ENCODE data around the gene TSHZ3.

TSHZ3 gene

DNA sequence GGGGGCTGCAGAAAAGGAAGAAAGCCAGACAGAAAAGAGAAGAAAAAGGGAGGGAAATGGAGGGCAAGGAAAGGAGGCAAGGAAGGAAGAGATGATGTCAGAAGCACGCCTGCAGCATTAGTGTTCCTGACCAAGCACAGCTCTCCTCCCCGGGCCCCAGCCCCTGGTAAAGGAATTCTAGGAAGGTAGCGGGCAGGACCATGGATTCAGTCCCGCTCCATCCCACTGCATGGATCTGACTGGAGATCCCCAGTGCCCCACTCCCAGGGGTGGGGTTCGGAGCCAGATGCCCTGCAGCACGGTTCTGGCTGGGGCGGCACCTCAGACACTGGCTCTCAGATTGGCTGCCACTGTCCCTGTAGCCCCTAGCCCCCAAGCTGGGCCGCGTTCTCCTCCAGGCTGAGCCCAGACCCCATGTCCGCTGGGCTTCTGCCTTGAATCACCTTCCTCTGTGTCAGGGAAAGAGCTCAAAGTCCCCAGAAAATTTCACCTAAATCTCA, 59.8 kb downstream of the TSHZ3 start:
- Histone ChIP-seq H3K9ac (ENCODE audit: low read depth, low read length) (no peak overlapping the region), H3K27me3 (ENCODE audit: control insufficient read depth, insufficient read depth, low read length) (no peaks in the 10 kb centered on the region), H3K36me3 (ENCODE audit: control insufficient read depth, insufficient read depth, low read length) (no peaks in the 10 kb centered on the region), H3K9me3 (ENCODE audit: control insufficient read depth, insufficient read depth, low read length) (no peaks in the 10 kb centered on the region), H3K4me1 (ENCODE audit: control insufficient read depth, insufficient read depth, low read length) (no peaks in the 10 kb centered on the region), H3K4me3 (ENCODE audit: low read depth, low read length) (no peak overlapping the region)

DNA sequence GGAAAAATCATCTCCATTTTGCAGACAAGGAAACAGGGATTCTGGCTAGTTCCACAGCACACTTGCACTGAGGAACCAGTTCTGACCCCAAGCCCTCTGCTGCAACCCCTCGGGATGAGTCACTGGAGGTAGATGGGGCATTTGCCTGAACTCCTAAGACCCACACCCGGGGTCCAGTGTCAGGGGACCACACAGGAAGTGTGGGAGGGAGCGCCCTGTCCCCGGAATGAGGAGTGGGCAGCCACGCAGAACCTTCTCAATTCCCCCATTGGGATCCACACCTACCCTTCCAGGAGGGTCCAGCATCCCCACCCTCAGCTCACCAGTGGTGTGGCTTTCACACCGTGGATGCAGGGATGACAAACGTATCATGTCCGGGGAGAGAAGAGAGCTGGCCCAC, 62.7 kb downstream of the TSHZ3 start:
- no peaks in the 10 kb centered on the region for H3K4me1 ChIP-seq (ENCODE audit: control insufficient read depth, insufficient read depth, low read length)
- no peaks in the 10 kb centered on the region for H3K27me3 ChIP-seq (ENCODE audit: control insufficient read depth, insufficient read depth, low read length)
- H3K9me3 ChIP-seq (ENCODE audit: control insufficient read depth, insufficient read depth, low read length), result no peaks in the 10 kb centered on the region
- H3K9ac ChIP-seq (ENCODE audit: low read depth, low read length), result no peak overlapping the region
- no peaks in the 10 kb centered on the region for H3K36me3 ChIP-seq (ENCODE audit: control insufficient read depth, insufficient read depth, low read length)
- H3K4me3 ChIP-seq (ENCODE audit: low read depth, low read length), result no peak overlapping the region

DNA sequence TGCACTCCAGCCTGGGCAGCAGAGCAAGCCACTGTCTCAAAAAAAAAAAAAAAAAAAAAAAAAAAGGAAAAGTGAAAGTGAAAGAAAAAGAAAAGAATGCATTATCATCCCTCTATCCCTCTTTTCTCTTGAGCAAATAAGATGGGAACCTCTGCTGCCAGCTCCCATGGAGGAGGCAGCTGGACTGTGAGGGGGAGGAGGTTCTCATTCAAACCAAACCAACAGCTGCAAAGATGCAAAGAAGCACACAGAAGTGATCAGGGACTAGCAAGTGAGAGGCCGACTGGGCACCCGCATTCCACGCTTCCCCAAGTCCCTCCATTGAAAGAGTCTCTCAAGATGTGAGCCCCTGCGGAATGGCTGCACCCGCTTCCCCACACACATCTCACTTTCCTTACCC, 63.5 kb downstream of the TSHZ3 start:
- H3K36me3 ChIP-seq (ENCODE audit: control insufficient read depth, insufficient read depth, low read length), result no peaks in the 10 kb centered on the region
- no peak overlapping the region for H3K9ac ChIP-seq (ENCODE audit: low read depth, low read length)
- no peak overlapping the region for H3K4me3 ChIP-seq (ENCODE audit: low read depth, low read length)
- no peaks in the 10 kb centered on the region for H3K9me3 ChIP-seq (ENCODE audit: control insufficient read depth, insufficient read depth, low read length)
- H3K27me3 ChIP-seq (ENCODE audit: control insufficient read depth, insufficient read depth, low read length), result no peaks in the 10 kb centered on the region
- no peaks in the 10 kb centered on the region for H3K4me1 ChIP-seq (ENCODE audit: control insufficient read depth, insufficient read depth, low read length)

DNA sequence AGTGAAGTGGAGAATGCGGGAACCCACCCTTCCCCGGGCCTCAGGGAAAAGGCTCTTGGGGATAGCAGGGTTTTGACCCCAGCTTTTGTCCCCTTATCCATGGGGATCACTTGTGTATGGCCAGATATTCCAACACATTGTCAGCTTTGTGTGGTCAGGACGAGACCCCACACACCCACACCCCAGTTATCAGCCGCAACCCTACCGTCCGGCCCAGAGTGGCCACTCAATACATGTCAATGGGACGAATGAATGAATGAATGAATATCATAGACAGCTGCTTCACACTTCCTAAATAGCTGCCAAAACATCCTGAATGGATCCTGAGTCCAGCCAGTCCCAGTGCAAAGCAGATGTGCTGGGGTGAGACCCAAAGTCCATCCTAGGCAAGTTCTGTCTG, 64.6 kb downstream of the TSHZ3 start:
- Histone ChIP-seq H3K9me3 (ENCODE audit: control insufficient read depth, insufficient read depth, low read length) (no peaks in the 10 kb centered on the region), H3K27me3 (ENCODE audit: control insufficient read depth, insufficient read depth, low read length) (no peaks in the 10 kb centered on the region), H3K9ac (ENCODE audit: low read depth, low read length) (no peak overlapping the region), H3K4me1 (ENCODE audit: control insufficient read depth, insufficient read depth, low read length) (no peaks in the 10 kb centered on the region), H3K4me3 (ENCODE audit: low read depth, low read length) (no peak overlapping the region), H3K36me3 (ENCODE audit: control insufficient read depth, insufficient read depth, low read length) (no peaks in the 10 kb centered on the region)

DNA sequence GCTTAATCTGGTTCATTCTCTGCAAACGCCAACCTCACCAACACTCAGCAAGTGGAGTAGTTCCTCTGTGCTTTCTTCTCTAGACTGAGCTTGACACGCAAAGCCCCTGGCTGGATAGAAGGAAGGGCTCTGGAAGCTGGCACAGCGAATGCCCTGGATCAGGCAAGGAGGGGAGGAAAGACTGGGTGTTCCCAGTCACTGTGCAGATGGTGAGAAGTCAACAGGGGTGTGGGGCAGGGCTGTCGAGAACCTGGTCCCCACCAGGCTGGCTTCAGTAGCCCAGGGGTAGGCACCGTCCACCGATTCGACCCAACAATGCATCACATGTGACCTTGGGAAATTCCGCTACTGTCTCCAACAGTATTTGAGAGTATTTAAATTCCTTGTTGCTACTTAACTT, 65.5 kb downstream of the TSHZ3 start:
- no peaks in the 10 kb centered on the region for H3K9me3 ChIP-seq (ENCODE audit: control insufficient read depth, insufficient read depth, low read length)
- H3K9ac ChIP-seq (ENCODE audit: low read depth, low read length), result no peak overlapping the region
- no peaks in the 10 kb centered on the region for H3K36me3 ChIP-seq (ENCODE audit: control insufficient read depth, insufficient read depth, low read length)
- H3K27me3 ChIP-seq (ENCODE audit: control insufficient read depth, insufficient read depth, low read length), result no peaks in the 10 kb centered on the region
- H3K4me1 ChIP-seq (ENCODE audit: control insufficient read depth, insufficient read depth, low read length), result no peaks in the 10 kb centered on the region
- H3K4me3 ChIP-seq (ENCODE audit: low read depth, low read length), result no peak overlapping the region

DNA sequence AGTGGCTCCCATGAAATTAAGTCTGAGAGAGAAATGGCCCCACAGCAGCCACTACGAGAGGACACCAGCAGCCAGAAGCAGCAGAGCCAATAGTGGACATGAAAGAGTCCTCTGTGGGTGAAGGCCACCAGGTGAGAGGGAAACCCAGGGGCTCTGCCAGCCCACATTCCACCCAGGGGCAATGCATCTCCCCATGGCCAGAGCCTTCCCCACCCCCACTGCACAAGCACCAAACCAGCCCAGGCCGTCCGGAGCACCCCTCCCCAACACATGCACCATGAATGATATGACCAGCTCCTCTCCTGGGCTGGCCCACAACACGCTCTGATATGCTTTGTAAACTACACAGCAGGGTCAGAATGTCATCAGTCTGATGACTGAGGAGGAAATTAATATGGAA, 66.9 kb downstream of the TSHZ3 start:
- no peaks in the 10 kb centered on the region for H3K9me3 ChIP-seq (ENCODE audit: control insufficient read depth, insufficient read depth, low read length)
- H3K36me3 ChIP-seq (ENCODE audit: control insufficient read depth, insufficient read depth, low read length), result peaks cover 5% of the 10 kb centered on the region
- H3K27me3 ChIP-seq (ENCODE audit: control insufficient read depth, insufficient read depth, low read length), result no peaks in the 10 kb centered on the region
- no peaks in the 10 kb centered on the region for H3K4me1 ChIP-seq (ENCODE audit: control insufficient read depth, insufficient read depth, low read length)
- no peak overlapping the region for H3K4me3 ChIP-seq (ENCODE audit: low read depth, low read length)
- no peak overlapping the region for H3K9ac ChIP-seq (ENCODE audit: low read depth, low read length)

DNA sequence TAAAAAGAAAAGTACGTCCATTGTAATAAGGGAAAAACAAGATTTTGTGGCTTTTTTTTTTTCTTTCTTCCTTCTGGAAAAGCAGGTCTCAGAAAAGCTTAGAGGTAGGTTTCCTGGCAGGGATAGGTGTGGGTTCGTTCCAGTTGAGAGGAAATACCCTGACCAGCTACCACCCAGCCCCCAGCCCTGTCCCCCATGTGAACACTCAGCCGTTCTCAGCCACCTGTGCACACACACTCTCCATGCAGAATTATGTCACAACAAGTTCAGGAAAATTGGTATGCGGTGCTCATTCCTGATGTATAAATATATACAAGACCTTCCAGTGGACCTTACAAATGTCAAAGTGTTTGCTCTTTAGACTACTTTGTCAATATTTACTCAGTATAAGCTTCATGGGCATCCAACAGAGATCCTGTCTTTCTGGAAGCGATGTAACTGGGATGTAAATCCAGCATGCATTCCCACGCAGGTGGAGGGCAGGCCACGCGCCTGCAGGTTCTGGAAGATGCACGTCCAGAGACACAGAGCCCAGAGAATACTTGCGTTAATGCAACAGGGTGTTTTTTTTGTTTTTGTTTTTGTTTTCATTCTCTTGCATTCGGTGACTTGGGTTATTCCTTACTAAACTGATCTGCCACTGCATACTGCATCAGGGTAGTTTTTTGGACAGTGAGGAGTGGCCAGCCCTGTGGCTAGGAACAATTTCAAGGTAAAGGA, 68.8 kb downstream of the TSHZ3 start:
- no peak overlapping the region for H3K9ac ChIP-seq (ENCODE audit: low read depth, low read length)
- peaks cover 5% of the 10 kb centered on the region for H3K36me3 ChIP-seq (ENCODE audit: control insufficient read depth, insufficient read depth, low read length)
- H3K27me3 ChIP-seq (ENCODE audit: control insufficient read depth, insufficient read depth, low read length), result no peaks in the 10 kb centered on the region
- H3K4me1 ChIP-seq (ENCODE audit: control insufficient read depth, insufficient read depth, low read length), result no peaks in the 10 kb centered on the region
- H3K4me3 ChIP-seq (ENCODE audit: low read depth, low read length), result no peak overlapping the region
- no peaks in the 10 kb centered on the region for H3K9me3 ChIP-seq (ENCODE audit: control insufficient read depth, insufficient read depth, low read length)

DNA sequence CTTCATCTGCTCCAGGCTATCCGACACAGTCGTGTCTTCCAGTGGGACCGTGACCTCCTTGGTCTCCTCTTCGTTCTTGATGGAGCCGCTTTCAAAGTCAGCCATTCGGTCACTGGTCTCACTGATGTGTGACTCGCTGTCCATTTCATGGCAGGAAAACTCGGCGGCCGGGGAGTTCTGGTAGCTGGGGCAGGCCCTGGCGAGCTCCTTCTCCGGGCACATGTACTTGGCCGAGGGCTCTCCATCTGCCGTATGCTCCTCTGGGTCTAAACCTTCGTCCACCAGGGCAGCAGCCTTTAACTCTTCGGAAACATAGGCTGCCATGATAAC, 69.8 kb downstream of the TSHZ3 start:
- Histone ChIP-seq H3K36me3 (ENCODE audit: control insufficient read depth, insufficient read depth, low read length) (peaks cover 5% of the 10 kb centered on the region), H3K9ac (ENCODE audit: low read depth, low read length) (no peak overlapping the region), H3K4me1 (ENCODE audit: control insufficient read depth, insufficient read depth, low read length) (no peaks in the 10 kb centered on the region), H3K9me3 (ENCODE audit: control insufficient read depth, insufficient read depth, low read length) (no peaks in the 10 kb centered on the region), H3K4me3 (ENCODE audit: low read depth, low read length) (no peak overlapping the region), H3K27me3 (ENCODE audit: control insufficient read depth, insufficient read depth, low read length) (no peaks in the 10 kb centered on the region)

DNA sequence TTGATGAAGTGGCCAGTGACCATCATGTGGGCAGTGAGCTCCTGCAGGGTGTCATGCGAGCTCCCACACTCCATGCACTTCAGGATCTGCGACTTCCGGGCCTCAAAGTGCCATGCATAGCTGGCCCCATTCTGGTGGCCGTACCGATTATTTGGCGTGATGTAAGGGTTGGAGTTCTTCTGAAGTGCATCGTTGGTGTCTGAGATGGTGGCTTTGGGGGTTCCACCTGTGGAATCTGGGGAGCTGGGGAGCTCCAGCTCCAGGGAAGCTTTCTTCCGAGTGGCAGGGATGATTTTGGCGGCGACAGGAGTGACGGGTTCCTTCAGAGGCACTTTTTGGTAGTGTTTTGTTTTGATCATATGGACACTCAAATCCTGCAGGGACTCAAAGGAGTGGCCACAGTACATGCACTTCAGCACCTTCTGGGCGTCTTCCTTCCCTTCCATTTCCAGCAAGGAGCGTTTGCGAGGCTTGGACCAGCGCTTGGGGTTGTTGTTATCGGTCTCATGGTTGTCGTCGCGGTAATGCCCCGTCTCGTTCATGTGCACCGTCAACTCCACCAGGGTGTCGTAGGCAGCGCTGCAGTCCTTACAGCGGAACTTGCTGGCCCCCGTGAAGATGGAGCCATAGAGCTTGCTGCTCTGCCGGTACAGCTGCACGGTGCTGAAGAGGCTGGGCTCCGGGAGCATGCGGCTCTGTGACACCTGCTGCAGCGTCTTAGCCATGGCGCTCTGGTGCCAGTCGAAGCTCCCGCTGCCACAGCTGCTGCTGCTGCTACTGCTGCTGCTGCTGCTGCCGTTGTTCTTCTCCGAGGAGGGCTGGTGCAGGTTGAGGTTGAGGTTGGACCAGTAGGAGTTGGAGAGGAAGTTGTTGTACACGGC, 70.4 kb downstream of the TSHZ3 start:
- H3K27me3 ChIP-seq (ENCODE audit: control insufficient read depth, insufficient read depth, low read length), result no peaks in the 10 kb centered on the region
- no peaks in the 10 kb centered on the region for H3K9me3 ChIP-seq (ENCODE audit: control insufficient read depth, insufficient read depth, low read length)
- no peaks in the 10 kb centered on the region for H3K4me1 ChIP-seq (ENCODE audit: control insufficient read depth, insufficient read depth, low read length)
- H3K4me3 ChIP-seq (ENCODE audit: low read depth, low read length), result no peak overlapping the region
- H3K36me3 ChIP-seq (ENCODE audit: control insufficient read depth, insufficient read depth, low read length), result peaks cover 5% of the 10 kb centered on the region
- no peak overlapping the region for H3K9ac ChIP-seq (ENCODE audit: low read depth, low read length)

DNA sequence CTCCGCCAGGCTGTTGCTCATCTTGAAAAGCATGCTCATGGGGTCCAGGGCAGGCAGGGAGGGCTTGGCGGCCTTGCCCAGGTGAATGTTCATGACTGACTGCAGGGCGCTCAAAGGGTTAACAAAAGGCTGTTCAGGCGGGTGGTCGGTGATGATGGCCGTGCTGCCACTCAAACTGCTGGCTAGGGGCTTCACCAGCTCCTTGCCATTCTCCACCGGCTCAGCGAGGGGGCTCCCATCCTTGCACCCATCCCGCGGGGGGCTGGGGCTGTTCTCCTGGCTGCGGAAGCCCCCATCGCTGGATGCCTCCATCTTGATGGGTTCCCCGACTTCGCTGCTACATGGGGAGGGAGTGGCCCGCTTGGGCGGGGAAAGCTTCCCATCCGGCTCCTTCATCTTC, 71.7 kb downstream of the TSHZ3 start:
- Histone ChIP-seq H3K4me1 (ENCODE audit: control insufficient read depth, insufficient read depth, low read length) (no peaks in the 10 kb centered on the region), H3K27me3 (ENCODE audit: control insufficient read depth, insufficient read depth, low read length) (no peaks in the 10 kb centered on the region), H3K9ac (ENCODE audit: low read depth, low read length) (no peak overlapping the region), H3K9me3 (ENCODE audit: control insufficient read depth, insufficient read depth, low read length) (no peaks in the 10 kb centered on the region), H3K36me3 (ENCODE audit: control insufficient read depth, insufficient read depth, low read length) (peaks cover 5% of the 10 kb centered on the region), H3K4me3 (ENCODE audit: low read depth, low read length) (no peak overlapping the region)

DNA sequence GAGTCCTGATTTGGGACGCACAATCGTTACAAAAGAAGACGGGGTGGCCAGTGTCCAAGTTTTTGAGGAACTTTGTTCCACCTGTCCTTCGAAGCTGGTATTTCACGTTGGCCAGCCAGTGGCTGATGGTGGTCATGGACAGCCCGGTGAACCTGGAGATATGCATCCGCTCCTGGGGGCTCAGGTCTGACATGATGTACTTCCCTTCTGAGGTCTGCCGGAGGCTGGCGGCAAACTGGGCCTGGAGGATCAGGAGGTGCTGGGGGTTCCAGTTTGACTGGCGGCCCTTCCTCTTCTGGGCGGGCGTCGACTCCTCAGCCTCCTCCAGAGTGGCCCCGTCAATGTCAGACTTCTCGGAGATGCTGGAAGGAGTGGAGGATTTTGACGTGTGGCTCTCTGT, 72.4 kb downstream of the TSHZ3 start:
- Histone ChIP-seq H3K27me3 (ENCODE audit: control insufficient read depth, insufficient read depth, low read length) (no peaks in the 10 kb centered on the region), H3K9me3 (ENCODE audit: control insufficient read depth, insufficient read depth, low read length) (no peaks in the 10 kb centered on the region), H3K36me3 (ENCODE audit: control insufficient read depth, insufficient read depth, low read length) (peaks cover 5% of the 10 kb centered on the region), H3K4me1 (ENCODE audit: control insufficient read depth, insufficient read depth, low read length) (no peaks in the 10 kb centered on the region), H3K9ac (ENCODE audit: low read depth, low read length) (no peak overlapping the region), H3K4me3 (ENCODE audit: low read depth, low read length) (no peak overlapping the region)

DNA sequence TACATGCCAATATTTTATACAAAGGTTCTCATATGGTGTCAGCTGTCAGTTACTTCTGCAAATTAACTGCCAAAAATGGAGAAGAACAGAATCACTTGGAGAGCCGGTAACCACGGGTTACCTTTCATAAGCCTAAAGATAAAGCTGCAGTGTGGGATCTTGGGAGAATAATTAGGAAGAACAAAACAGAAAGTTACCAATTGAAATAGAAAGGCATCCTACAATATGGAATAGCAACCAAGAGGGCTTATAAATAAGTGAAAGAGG, 74.2 kb downstream of the TSHZ3 start:
- Histone ChIP-seq H3K4me1 (ENCODE audit: control insufficient read depth, insufficient read depth, low read length) (no peaks in the 10 kb centered on the region), H3K9ac (ENCODE audit: low read depth, low read length) (no peak overlapping the region), H3K9me3 (ENCODE audit: control insufficient read depth, insufficient read depth, low read length) (no peaks in the 10 kb centered on the region), H3K4me3 (ENCODE audit: low read depth, low read length) (no peak overlapping the region), H3K27me3 (ENCODE audit: control insufficient read depth, insufficient read depth, low read length) (no peaks in the 10 kb centered on the region), H3K36me3 (ENCODE audit: control insufficient read depth, insufficient read depth, low read length) (peaks cover 5% of the 10 kb centered on the region)

Measured in iPS-15b (cell line).